ENCODE measurements around the gene NOSTRIN. TPM values are rescaled to one million over a fixed set of nuclear protein-coding genes. Genes with fewer than 3 reads are reported as not detected.
"Not testable (repeated sequence)": the region's sequence is repeated elsewhere in the genome, so short reads cannot be mapped to it uniquely, and the experiment has no call there.

Gene NOSTRIN
- polyA plus RNA-seq, 1 donor from 2014 or later = not detected

DNA sequence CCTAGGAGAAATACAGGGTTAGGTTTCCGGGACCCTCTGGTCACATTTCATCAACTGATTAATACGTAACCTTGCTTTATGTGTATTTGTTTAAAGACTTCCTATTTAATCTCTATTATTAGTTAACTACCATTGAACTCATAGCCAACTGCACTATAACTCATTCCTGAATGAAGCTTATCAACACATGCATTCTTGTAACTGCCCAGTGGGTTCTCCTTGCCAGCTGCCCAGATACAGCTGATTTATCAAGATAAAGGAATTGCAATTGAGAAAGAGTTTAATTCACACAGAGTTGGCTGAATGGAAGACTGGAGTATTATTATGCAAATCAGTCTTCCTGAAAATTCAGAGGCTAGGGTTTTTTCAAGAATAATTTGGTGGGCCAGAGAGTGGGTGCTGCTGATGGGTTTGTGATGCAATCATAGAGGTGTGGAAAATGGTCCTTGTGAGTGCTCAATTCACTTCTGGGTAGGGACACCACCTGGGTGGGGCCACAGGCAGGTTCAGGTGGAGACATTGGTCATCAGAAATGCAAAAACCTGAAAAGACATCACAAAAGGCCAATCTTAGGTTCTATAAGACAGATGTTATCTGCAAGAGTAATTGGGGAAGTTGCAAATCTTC, 21.1 kb upstream of the NOSTRIN start:
- H3K27ac Mint-ChIP-seq = no peak overlapping the region
- H3K4me3 Mint-ChIP-seq = no peak overlapping the region
- H3K36me3 Mint-ChIP-seq = no peaks in the 10 kb centered on the region
- no peaks in the 10 kb centered on the region for H3K4me1 Mint-ChIP-seq
- no peaks in the 10 kb centered on the region for H3K9me3 Mint-ChIP-seq
- H3K27me3 Mint-ChIP-seq = no peaks in the 10 kb centered on the region

DNA sequence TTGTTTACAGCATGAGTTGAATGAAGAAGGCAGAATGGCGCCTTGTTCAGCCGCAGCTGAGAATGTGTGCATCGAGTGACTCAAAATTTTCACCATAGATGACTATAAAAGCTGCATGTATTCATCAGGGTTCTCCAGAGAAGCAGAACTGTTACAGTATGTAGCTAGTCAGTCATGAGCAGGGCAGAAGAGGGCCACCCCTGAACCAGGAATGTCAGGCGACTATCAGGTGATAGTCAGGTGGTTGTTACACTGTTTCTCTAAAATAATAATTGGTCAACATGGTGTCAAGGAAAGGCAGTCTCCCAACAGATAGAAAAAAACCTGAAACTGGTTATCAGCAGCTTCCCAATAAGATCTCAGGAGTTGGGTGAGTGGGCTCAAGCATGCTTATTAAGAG, 20.2 kb upstream of the NOSTRIN start:
- Mint-ChIP-seq H3K27me3 (no peaks in the 10 kb centered on the region), H3K4me1 (no peaks in the 10 kb centered on the region), H3K4me3 (no peak overlapping the region), H3K27ac (no peak overlapping the region), H3K9me3 (no peaks in the 10 kb centered on the region), H3K36me3 (no peaks in the 10 kb centered on the region)

DNA sequence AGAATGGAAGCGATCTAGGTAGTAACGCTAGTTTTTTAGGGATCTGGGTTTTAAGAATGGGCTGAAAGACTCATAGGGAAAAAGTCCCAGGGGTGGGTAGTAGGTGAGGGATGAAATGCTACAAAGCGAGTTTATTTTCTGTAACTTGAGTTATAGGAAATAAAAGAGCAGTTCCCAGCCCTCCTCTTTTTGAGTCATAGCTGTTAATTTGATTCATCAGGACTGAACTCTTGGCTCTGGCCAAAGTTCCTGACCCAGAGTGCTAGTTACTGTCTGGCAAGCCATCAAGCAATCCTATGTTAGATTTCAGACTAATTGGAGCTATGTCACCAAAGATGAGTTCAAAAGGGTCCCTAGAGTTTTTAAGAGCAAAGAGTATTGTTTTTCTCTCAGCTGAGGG, 17.4 kb upstream of the NOSTRIN start:
- Mint-ChIP-seq H3K4me1 (no peaks in the 10 kb centered on the region), H3K9me3 (no peaks in the 10 kb centered on the region), H3K4me3 (no peak overlapping the region), H3K36me3 (no peaks in the 10 kb centered on the region), H3K27me3 (no peaks in the 10 kb centered on the region), H3K27ac (no peak overlapping the region)

DNA sequence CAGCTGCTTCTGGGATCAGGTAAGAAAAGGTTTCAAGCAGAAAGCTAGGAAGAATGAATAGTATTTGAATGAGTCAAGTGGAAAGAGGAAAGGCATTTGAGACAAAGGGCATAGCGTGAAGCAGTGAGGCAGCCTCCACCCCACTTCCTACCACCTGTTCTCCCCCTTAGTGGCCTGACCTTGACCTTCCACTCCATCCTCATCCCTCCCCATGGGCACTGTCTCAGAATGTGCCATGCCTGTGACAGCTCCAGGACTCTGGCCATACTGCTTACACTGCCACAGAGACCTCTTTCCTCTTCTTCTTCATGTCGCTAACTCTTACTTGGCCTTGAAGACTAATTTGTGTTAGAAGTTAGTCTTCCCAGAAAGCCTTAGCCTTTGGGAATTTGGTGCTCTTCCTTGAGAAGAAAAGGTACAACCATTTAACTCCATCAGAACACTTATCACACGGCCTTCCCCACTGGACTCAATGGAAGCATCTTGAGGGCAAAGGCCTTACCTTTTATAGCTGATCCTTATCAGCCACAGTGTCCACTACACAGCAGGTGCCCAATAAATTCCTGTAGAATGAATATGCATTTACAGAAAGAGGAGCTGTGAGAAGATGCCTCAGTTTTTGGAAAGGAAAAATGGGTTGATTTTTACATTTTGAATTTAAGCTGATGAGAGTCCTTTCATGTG, 15.2 kb upstream of the NOSTRIN start:
- H3K27ac Mint-ChIP-seq = no peak overlapping the region
- no peaks in the 10 kb centered on the region for H3K9me3 Mint-ChIP-seq
- no peaks in the 10 kb centered on the region for H3K36me3 Mint-ChIP-seq
- no peaks in the 10 kb centered on the region for H3K27me3 Mint-ChIP-seq
- no peak overlapping the region for H3K4me3 Mint-ChIP-seq
- no peaks in the 10 kb centered on the region for H3K4me1 Mint-ChIP-seq

DNA sequence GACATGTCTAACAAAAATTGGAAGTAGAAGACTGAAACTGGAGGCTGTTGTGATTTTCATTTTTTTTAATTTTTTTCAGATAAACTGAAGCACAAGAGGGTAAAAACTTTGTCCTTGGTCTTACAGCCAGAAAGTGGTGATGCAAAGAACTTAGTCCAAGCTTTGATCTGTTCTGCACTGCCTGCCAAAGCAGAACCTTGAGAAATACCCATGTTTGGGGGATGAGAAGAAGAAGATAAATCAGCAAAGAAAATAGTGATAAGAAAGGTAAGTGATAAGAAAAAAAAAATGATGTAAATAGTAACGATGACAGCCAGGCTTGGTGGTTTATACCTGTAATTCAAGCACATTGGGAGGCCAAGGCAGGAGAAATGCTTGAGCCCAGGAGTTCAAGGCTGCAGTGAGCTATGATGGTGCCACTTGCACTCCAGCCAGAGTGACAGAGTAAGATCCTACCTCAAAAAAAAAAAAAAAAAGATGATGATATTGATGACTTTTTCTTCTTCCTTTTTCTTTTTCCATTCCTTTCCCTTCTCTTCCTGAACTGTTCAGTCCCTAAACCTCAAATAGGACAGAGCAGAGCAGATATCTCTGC, 14.6 kb upstream of the NOSTRIN start:
- Mint-ChIP-seq H3K9me3 (no peaks in the 10 kb centered on the region), H3K4me3 (no peak overlapping the region), H3K4me1 (no peaks in the 10 kb centered on the region), H3K27me3 (no peaks in the 10 kb centered on the region), H3K27ac (no peak overlapping the region), H3K36me3 (no peaks in the 10 kb centered on the region)

DNA sequence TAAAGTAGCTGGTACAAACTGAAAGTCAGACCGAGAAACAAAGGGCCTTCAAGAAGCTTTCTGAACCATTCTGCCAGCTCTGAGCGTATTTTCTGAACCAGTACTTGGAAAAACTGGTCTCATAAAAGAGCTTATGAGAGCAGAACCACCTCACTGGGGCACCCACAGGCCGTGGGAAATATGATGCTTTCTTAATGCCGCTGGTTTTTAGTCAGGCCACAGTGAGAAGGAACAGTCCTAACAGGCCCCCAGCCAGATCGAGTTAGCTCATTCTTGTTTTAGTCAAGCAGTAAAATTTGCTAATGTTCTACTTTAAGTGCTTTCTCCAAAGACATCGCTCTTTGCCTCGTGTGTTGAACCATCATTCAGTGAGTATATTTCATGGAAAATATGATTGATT, 12.7 kb upstream of the NOSTRIN start:
- no peak overlapping the region for H3K4me3 Mint-ChIP-seq
- H3K27me3 Mint-ChIP-seq = peaks cover 3% of the 10 kb centered on the region
- H3K27ac Mint-ChIP-seq = no peak overlapping the region
- H3K9me3 Mint-ChIP-seq = no peaks in the 10 kb centered on the region
- no peaks in the 10 kb centered on the region for H3K36me3 Mint-ChIP-seq
- no peaks in the 10 kb centered on the region for H3K4me1 Mint-ChIP-seq

DNA sequence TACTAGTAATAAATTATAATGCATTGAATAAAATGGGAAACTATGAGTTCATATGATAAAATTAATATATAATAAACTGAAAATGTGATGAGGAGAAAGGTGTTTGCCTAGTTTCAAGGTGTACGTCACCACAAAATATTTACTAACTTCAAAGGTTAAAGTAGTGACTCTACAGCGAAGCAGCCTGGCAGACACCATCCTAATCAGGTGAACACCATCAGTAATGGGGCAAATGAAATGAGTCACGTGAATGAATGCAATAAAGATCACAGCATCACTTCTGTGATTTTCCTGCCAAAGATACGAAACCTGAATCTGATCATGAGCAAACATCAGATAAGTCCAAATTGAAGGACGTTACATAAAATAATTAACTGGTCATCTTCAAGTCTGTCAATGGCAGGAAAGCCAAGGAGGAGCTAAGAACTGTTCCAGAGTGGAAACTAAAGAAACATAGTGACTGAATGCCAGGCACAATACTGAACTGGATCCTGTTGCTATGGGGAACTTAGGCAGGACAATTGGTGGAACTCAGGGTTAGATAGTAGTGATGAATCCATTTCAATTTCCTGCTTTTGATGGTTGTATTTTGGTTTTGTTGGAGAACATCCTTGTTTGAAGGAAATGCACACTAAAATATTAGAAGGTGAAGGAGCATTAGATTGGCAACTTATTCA, 12.1 kb upstream of the NOSTRIN start:
- no peaks in the 10 kb centered on the region for H3K9me3 Mint-ChIP-seq
- H3K27me3 Mint-ChIP-seq = peaks cover 3% of the 10 kb centered on the region
- H3K36me3 Mint-ChIP-seq = no peaks in the 10 kb centered on the region
- no peaks in the 10 kb centered on the region for H3K4me1 Mint-ChIP-seq
- no peak overlapping the region for H3K4me3 Mint-ChIP-seq
- H3K27ac Mint-ChIP-seq = no peak overlapping the region

GRCh38 chr2:168791140-168791539, 11.3 kb upstream of the NOSTRIN start:
- not testable (repeated sequence) for H3K36me3 Mint-ChIP-seq, H3K27ac Mint-ChIP-seq, H3K4me1 Mint-ChIP-seq, H3K4me3 Mint-ChIP-seq, H3K9me3 Mint-ChIP-seq, H3K27me3 Mint-ChIP-seq

DNA sequence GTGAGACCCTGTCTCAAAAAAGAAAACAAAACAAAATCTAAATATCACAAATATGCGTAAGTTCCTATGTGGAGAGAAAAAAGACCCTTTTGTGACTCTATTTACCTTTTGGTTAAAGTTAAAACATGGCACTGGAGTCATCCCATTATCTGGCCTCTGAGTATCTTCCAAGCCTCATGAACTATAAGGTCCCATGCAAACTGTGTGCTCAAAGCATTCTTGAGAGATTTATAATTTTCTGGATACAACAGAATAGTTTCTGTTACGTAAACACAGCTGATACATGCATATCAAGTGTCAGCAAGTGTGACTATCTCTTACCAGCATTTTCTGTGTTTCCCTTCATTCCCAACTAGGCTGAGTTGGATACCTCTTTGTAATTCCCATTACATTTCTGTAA, 8.8 kb upstream of the NOSTRIN start:
- Mint-ChIP-seq H3K27ac (no peak overlapping the region), H3K27me3 (peaks cover 3% of the 10 kb centered on the region), H3K4me3 (no peak overlapping the region), H3K4me1 (no peaks in the 10 kb centered on the region), H3K9me3 (no peaks in the 10 kb centered on the region), H3K36me3 (no peaks in the 10 kb centered on the region)

DNA sequence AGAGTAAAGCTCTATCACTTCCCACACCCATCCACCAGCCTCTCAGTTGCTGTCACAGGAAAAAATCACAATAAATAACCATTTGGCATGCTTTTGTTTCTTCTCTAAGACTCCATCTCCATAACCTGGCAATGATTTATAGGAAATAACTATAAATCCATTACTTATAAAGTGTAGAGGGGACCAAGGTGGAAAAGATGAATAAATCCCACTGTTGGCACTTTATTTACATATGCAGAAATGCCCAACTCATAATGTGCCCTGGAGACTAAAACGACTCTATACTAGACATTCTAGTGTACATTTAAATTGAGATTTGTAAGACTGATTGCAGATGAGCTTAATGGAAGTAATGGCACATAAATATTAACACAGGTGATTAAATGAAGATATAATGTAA, 7.5 kb upstream of the NOSTRIN start:
- Mint-ChIP-seq H3K4me1 (no peaks in the 10 kb centered on the region), H3K36me3 (no peaks in the 10 kb centered on the region), H3K27ac (no peak overlapping the region), H3K27me3 (peaks cover 3% of the 10 kb centered on the region), H3K4me3 (no peak overlapping the region), H3K9me3 (no peaks in the 10 kb centered on the region)

DNA sequence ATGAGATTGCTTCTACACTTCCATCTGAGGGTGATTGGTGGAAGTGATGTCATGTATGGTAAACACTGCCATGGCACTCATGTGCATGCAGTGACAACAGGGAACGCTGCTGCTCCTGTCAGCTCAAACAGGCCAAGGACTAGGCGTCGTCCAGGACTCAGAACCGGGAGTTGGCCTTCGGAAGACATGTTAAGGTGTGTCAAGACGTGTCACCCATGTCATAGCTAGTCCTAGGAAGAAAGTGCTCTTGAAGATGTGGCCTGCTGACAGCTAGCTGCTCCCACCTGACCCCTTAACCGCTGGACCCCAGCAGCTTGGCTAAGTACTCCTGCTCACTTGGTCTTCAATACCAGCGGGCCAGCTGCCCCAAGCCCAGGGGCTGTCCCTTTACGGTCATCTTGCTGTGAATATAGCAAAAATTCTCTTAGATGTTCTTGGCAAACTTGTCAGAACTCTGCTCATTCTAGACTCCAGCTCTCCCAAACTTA, 6.3 kb upstream of the NOSTRIN start:
- Mint-ChIP-seq H3K9me3 (no peaks in the 10 kb centered on the region), H3K4me3 (no peak overlapping the region), H3K27ac (no peak overlapping the region), H3K4me1 (no peaks in the 10 kb centered on the region), H3K36me3 (no peaks in the 10 kb centered on the region), H3K27me3 (peaks cover 3% of the 10 kb centered on the region)

DNA sequence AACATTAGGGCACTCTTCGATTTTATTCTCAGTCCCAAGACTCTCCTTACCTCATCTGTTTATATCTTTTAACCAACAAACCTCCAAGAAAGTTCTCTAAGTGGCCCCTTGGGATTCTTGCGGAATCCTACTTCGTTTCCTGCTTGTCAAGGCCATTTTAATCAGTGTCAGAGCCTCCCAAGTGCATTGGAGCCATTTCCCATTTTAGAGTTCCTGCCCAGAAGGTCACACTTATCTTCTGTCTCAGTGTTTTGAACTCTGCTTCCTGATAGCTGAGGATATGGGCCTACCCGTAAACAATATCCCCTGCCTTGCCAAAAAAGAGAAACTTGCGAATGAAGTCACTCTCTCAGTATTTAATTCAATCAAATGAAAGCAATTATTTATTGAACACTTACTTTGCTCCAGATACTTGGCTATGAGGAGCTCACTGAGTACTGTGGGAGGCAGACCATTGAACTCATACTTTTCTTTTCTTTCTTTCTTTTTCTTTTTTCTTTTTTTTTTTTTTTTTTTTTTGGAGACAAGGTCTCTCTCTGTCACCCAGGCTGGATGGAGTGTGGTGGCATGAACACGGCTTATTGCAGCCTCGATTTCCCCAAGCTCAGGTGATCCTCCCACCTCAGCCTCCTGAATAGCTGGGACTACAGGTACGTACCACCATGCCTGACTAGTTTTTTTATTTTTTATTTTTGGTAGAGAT, 5.7 kb upstream of the NOSTRIN start:
- no peaks in the 10 kb centered on the region for H3K36me3 Mint-ChIP-seq
- no peak overlapping the region for H3K27ac Mint-ChIP-seq
- H3K9me3 Mint-ChIP-seq = no peaks in the 10 kb centered on the region
- no peak overlapping the region for H3K4me3 Mint-ChIP-seq
- peaks cover 3% of the 10 kb centered on the region for H3K27me3 Mint-ChIP-seq
- H3K4me1 Mint-ChIP-seq = no peaks in the 10 kb centered on the region

DNA sequence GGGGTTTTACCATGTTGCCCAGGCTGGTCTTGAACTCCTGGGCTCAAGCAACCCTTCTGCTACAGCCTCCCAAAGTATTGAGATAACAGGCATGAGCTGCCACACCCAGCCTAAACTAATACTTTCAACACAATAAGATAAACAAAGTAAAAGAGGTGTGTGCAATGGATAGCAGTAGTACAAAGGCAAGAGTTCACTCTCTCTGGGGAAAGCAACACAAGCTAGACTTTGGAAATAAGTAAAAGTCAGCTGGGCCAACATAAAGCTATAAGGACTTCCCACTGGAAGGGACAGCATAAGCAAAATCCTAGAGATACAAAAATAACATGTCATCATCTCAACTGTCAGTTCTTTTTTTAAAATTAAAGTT, 5.2 kb upstream of the NOSTRIN start:
- Mint-ChIP-seq H3K36me3 (no peaks in the 10 kb centered on the region), H3K27ac (no peak overlapping the region), H3K9me3 (no peaks in the 10 kb centered on the region), H3K27me3 (peaks cover 3% of the 10 kb centered on the region), H3K4me3 (no peak overlapping the region), H3K4me1 (no peaks in the 10 kb centered on the region)

DNA sequence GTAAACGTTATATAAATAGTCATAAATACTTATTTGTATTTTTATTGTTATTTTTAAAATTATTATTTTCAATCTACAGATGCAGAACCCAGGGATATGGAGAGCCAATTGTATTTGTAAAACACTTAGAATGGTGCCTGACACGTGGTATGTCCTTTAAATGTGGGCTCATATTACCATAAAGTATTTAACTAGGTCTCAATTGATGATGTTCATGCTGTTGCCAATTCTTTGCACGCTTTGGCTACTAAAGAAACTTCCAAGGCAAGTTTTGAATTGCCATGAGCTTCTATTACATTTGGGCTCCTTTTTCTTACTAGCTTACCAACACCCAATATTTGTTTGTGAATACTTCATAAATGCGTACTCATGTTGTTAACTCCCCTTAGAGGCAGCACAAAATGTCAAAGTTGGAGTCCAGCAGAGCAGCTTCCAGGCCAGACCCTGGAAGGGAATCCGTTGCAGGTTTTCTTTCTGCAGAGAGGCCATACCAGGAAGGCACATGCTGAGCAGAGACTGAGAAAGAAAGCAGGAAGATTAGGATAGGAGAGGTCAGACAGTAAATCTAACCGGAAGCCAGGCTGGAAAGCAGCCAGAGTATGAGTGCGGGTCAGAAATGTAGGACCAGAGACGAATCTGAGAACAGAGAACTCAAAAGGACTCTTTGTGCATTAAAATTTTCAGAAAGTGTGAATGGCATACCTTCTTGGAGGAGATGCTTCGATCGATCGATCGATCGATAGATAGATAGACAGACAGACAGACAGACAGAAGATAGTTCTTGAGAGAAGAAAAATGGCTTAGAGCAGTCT, 4.2 kb upstream of the NOSTRIN start:
- peaks cover 3% of the 10 kb centered on the region for H3K27me3 Mint-ChIP-seq
- no peak overlapping the region for H3K4me3 Mint-ChIP-seq
- no peaks in the 10 kb centered on the region for H3K9me3 Mint-ChIP-seq

More for the DNA sequence above, 4.2 kb upstream of the NOSTRIN start:
- Mint-ChIP-seq H3K4me1 (no peaks in the 10 kb centered on the region), H3K36me3 (no peaks in the 10 kb centered on the region), H3K27ac (peak overlapping the region in 1 of 3 donors; percentile 41)
